A673 (cell line): ENCODE results near the gene PACRG. TPM values are rescaled to one million over a fixed set of nuclear protein-coding genes. Genes with fewer than 3 reads are reported as not detected.

Source experiments
- BruUV-seq: library from RNA; stranded (reverse); fragments of 400-500 nt; replicated peaks from 2 replicates; lab custom pipeline; 2021; lab: Mats Ljungman, UMichigan
- CTCF ChIA-PET: fragments of 300-600 bp; sonication (Branson Sonifier 250); formaldehyde crosslinking; loops from one replicate; lab custom pipeline; 2022; ENCODE audit warnings: antibody characterized with exemption; lab: Charles Lee
- POLR2A ChIA-PET: fragments of 300-600 bp; sonication (Branson Sonifier 250); formaldehyde crosslinking; loops from one replicate; lab custom pipeline; 2022; ENCODE audit warnings: antibody characterized with exemption; ENCODE audit not compliant: low non-redundant PET; lab: Charles Lee
- DNase-seq: peaks from one replicate; pipeline ENCODE4 v3.0.0-alpha.2; 2015; ENCODE audit warnings: low spot score
- H3K27ac ChIP-seq: fragments of 200-600 bp; sonication (generic); 2 replicates; pipeline ENCODE4 v1.5.1; 2016; ENCODE audit warnings: mixed run types, low read depth, mild to moderate bottlenecking, mixed read lengths, antibody characterized with exemption, low read length; ENCODE audit not compliant: poor library complexity, severe bottlenecking
- H3K27me3 ChIP-seq: fragments of 200-600 bp; sonication (generic); replicated peaks from 2 replicates; pipeline ENCODE4 v1.6.1; 2017; ENCODE audit warnings: mixed run types, low read depth, mild to moderate bottlenecking, mixed read lengths, antibody characterized with exemption, low read length; ENCODE audit not compliant: insufficient read depth, poor library complexity
- H3K36me3 ChIP-seq: fragments of 200-600 bp; sonication (generic); 2 replicates; pipeline ENCODE4 v1.6.1; 2016; ENCODE audit warnings: mixed run types, mild to moderate bottlenecking, mixed read lengths, antibody characterized with exemption, low read length; ENCODE audit not compliant: insufficient read depth, poor library complexity, severe bottlenecking
- H3K4me1 ChIP-seq: fragments of 200-600 bp; sonication (generic); 2 replicates; pipeline ENCODE4 v1.6.1; 2017; ENCODE audit warnings: mixed run types, mild to moderate bottlenecking, mixed read lengths, antibody characterized with exemption, low read length; ENCODE audit not compliant: insufficient read depth, poor library complexity, severe bottlenecking
- H3K4me3 ChIP-seq: fragments of 200-600 bp; sonication (generic); 2 replicates; pipeline ENCODE4 v1.5.1; 2016; ENCODE audit warnings: low read depth, mixed run types, mild to moderate bottlenecking, mixed read lengths, low read length; ENCODE audit not compliant: poor library complexity, severe bottlenecking
- H3K9me3 ChIP-seq: fragments of 200-600 bp; sonication (generic); 2 replicates; pipeline ENCODE4 v1.6.1; 2016; ENCODE audit warnings: mixed run types, low read depth, mild to moderate bottlenecking, mixed read lengths, antibody characterized with exemption, low read length; ENCODE audit not compliant: poor library complexity, severe bottlenecking
- CTCF ChIP-seq: fragments of 300-800, 200-600 bp; sonication (generic); conservative IDR thresholded peaks from 2 replicates; pipeline ENCODE4 v1.5.1; 2017; ENCODE audit warnings: low read depth, mild to moderate bottlenecking, antibody characterized with exemption, low read length, moderate library complexity, mixed read lengths
- EZH2 ChIP-seq: fragments of 200-600 bp; sonication (generic); IDR thresholded peaks from 2 replicates; pipeline ENCODE4 v1.6.1; 2017; ENCODE audit warnings: borderline replicate concordance, low read depth, mild to moderate bottlenecking, mixed read lengths, antibody characterized with exemption, low read length; ENCODE audit not compliant: poor library complexity, severe bottlenecking
- intact Hi-C: fragments of 100-400 bp; cut with micrococcal nuclease; formaldehyde crosslinking; loops from one replicate; pipeline ENCODE4 v1.10.0; 2022; ENCODE audit not compliant: unreplicated experiment
- total RNA-seq: library from RNA; stranded (reverse); gene quantifications from 2 replicates; pipeline ENCODE4 v1.2.3, GENCODE V29; 2021

Gene PACRG
- total RNA-seq, 1 experiment from 2014 or later = not detected

- Histone ChIP-seq H3K36me3 (no peaks in the 10 kb centered on the region), H3K4me1 (no peaks in the 10 kb centered on the region), H3K4me3 (no peak overlapping the region), H3K27ac (no peak overlapping the region), H3K9me3 (no peaks in the 10 kb centered on the region), H3K27me3 (no peaks in the 10 kb centered on the region)
- intact Hi-C loops = no loop called here
- TF ChIP-seq CTCF = no peak
- TF ChIP-seq EZH2 = no peak
- CTCF ChIA-PET = no interaction called here
- POLR2A ChIA-PET = no interaction called here
- BruUV-seq = no TSS peak
- DNase-seq = no peak
Measured at GRCh38 chr6:163335056-163335455, 607.3 kb downstream of the PACRG start.

GRCh38 chr6:163335671-163336545, 608.1 kb downstream of the PACRG start:
- Histone ChIP-seq H3K27ac (no peak overlapping the region), H3K4me3 (no peak overlapping the region), H3K4me1 (no peaks in the 10 kb centered on the region), H3K36me3 (no peaks in the 10 kb centered on the region), H3K27me3 (no peaks in the 10 kb centered on the region), H3K9me3 (no peaks in the 10 kb centered on the region)
- intact Hi-C loops = no loop called here
- POLR2A ChIA-PET = no interaction called here
- CTCF ChIA-PET = no interaction called here
- TF ChIP-seq CTCF (no peak), EZH2 (no peak)
- DNase-seq = no peak
- BruUV-seq = no TSS peak

- H3K27me3 ChIP-seq = no peaks in the 10 kb centered on the region
- POLR2A ChIA-PET = no interaction called here
- intact Hi-C loops = no loop called here
- no peaks in the 10 kb centered on the region for H3K4me1 ChIP-seq
- no peaks in the 10 kb centered on the region for H3K9me3 ChIP-seq
- H3K4me3 ChIP-seq = no peak overlapping the region
- no peaks in the 10 kb centered on the region for H3K36me3 ChIP-seq
- no peak overlapping the region for H3K27ac ChIP-seq
- TF ChIP-seq CTCF (no peak), EZH2 (no peak)
- no TSS peak for BruUV-seq
- no peak for DNase-seq
- CTCF ChIA-PET = no interaction called here
Measured at GRCh38 chr6:163336961-163337360, 609.2 kb downstream of the PACRG start.
